ENCODE measurements around the gene FBXO45. TPM values are rescaled to one million over a fixed set of nuclear protein-coding genes. Genes with fewer than 3 reads are reported as not detected.

The FBXO45 gene
- total and polyA plus RNA-seq, 9 of the 15 experiments (the other 6 are each of a cell fraction or from before 2014, with no cell fraction given), result 15.2 to 52.8 (median 37.0) TPM

- ChIA-PET POLR2A (interaction anchor here (1.3 kb wide), 1 partner anchor 10 kb away, joined by 5 read pairs; no protein-coding TSS in a partner anchor), CTCF (ENCODE audit: low intra/inter-chr PET ratio) (no interaction called here)
- in situ Hi-C loops (cut with MboI), result no loop called here
- Histone ChIP-seq H3K4me1 (replicated peaks in 1 of 2; ENCODE audit: control insufficient read depth in 2 of 2, insufficient read depth in 2 of 2, low read length in 2 of 2) (no peaks in the 10 kb centered on the region; a peak in 1 of 5 replicates), H3K79me2 (ENCODE audit: control insufficient read depth, insufficient read depth, low read length) (no peaks in the 10 kb centered on the region), H3K9me3 (replicated peaks; ENCODE audit: control insufficient read depth, insufficient read depth, low read depth, low read length) (peaks cover 3% of the 10 kb centered on the region; the same call in 1 of the 2 replicates), H3K4me3 (no peak overlapping the region), H3K4me2 (ENCODE audit: insufficient read depth, low read length) (no peak overlapping the region), H3K9ac (ENCODE audit: insufficient read depth in 1 of 2, low read depth in 2 of 2, low read length in 2 of 2) (no peak overlapping the region), H3K27me3 (ENCODE audit: control insufficient read depth in 2 of 2, insufficient read depth in 2 of 2, low read length in 2 of 2) (no peaks in the 10 kb centered on the region), H3K27ac (ENCODE audit: extremely low read depth, low read depth, low read length) (no peak overlapping the region), H2AFZ (ENCODE audit: low read depth, low read length) (no peak overlapping the region), H4K20me1 (replicated peaks; ENCODE audit: control insufficient read depth, insufficient read depth, low read length) (no peaks in the 10 kb centered on the region), H3K9me1 (ENCODE audit: control insufficient read depth, insufficient read depth, low read length) (no peaks in the 10 kb centered on the region), H3K36me3 (ENCODE audit: control insufficient read depth, insufficient read depth, low read length) (no peaks in the 10 kb centered on the region)
- intact Hi-C loops (cut with micrococcal nuclease), result no loop called here
- TF ChIP-seq ATF7 (IDR thresholded peaks at IDR 0.05) (no peak), ZNF584 (CRISPR knock-in tag; IDR thresholded peaks at IDR 0.05; ENCODE audit: low read depth) (no peak), BCOR (IDR thresholded peaks at IDR 0.05) (peak; percentile 27; the same call in 1 of the 2 replicates), ZNF24 (IDR thresholded peaks at IDR 0.05) (peak; percentile 57; the same call in 1 of the 2 replicates), ERF (CRISPR knock-in tag; IDR thresholded peaks at IDR 0.05) (no peak), NKRF (IDR thresholded peaks at IDR 0.05; ENCODE audit: borderline replicate concordance) (no peak), ZNF79 (CRISPR knock-in tag; IDR thresholded peaks at IDR 0.05; ENCODE audit: low read depth) (no peak), MECOM (CRISPR knock-in tag; IDR thresholded peaks at IDR 0.05) (no peak), SLC30A9 (CRISPR knock-in tag; IDR thresholded peaks at IDR 0.05) (no peak), HDAC3 (IDR thresholded peaks at IDR 0.05; ENCODE audit: borderline replicate concordance, partially characterized antibody) (no peak), NFE2L1 (tag; IDR thresholded peaks at IDR 0.05; ENCODE audit: borderline replicate concordance, low read depth) (no peak), ZNF146 (CRISPR knock-in tag; IDR thresholded peaks at IDR 0.05; ENCODE audit: unreplicated experiment) (peak; percentile 65), IRF2 (CRISPR knock-in tag; IDR thresholded peaks at IDR 0.05) (no peak), POU5F1 (IDR thresholded peaks at IDR 0.05; ENCODE audit: borderline replicate concordance, low read depth, low read length, partially characterized antibody) (no peak), PHF21A (IDR thresholded peaks at IDR 0.05; ENCODE audit: borderline replicate concordance, low read depth) (no peak), TSC22D4 (tag; IDR thresholded peaks at IDR 0.05) (no peak), SMARCA5 (IDR thresholded peaks at IDR 0.05) (no peak), CLOCK (CRISPR knock-in tag; IDR thresholded peaks at IDR 0.05; ENCODE audit: borderline replicate concordance) (no peak)
- BruUV-seq (replicated peaks), result no TSS peak
- ATAC-seq, result no peak
- 37% methylated on average over 2 of the region's 2 CpGs for WGBS (ENCODE audit: insufficient coverage, low coverage, missing lambda C conversion rate)
- DNase-seq (ENCODE audit: extremely low read depth in 1 of 4, low spot score in 3 of 4), result no peak
- FAIRE-seq, result no peak
Measured at GRCh38 chr3:196544491-196544992, 23.9 kb upstream of the FBXO45 start.
